GM23338 (cell line): Measurements from ENCODE around the gene TMEM161B. TPM values are rescaled to one million over a fixed set of nuclear protein-coding genes. Genes with fewer than 3 reads are reported as not detected.

Experiments
- ATAC-seq: fragments of 200-7000 bp; cut with Tn5 transposase; 3 replicates; pipeline ENCODE4 v1.9.1; 2020
- DNase-seq: peaks from one replicate; pipeline ENCODE4 v3.0.0-alpha.2; 2015; ENCODE audit warnings: low spot score
- H2AFZ ChIP-seq: fragments of 200-600 bp; sonication (generic); 2 replicates; pipeline ENCODE4 v1.8.0; 2016; ENCODE audit warnings: antibody characterized with exemption, mild to moderate bottlenecking, moderate library complexity
- H3F3A ChIP-seq: fragments of 200-600 bp; sonication (generic); replicated peaks from 2 replicates; pipeline ENCODE4 v1.8.0; 2017; ENCODE audit warnings: antibody characterized with exemption, mixed run types, low read depth
- H3K27ac ChIP-seq: fragments of 200-600 bp; sonication (generic); 2 replicates; pipeline ENCODE4 v1.6.1; 2016; ENCODE audit warnings: low read depth
- H3K27me3 ChIP-seq: fragments of 200-600 bp; sonication (generic); 2 replicates; pipeline ENCODE4 v1.8.0; 2016; ENCODE audit warnings: mild to moderate bottlenecking, mixed run types, moderate library complexity; ENCODE audit not compliant: insufficient read depth
- H3K36me3 ChIP-seq: fragments of 200-600 bp; sonication (generic); 2 replicates; pipeline ENCODE4 v1.8.0; 2016; ENCODE audit warnings: mild to moderate bottlenecking; ENCODE audit not compliant: insufficient read depth
- H3K4me1 ChIP-seq: fragments of 200-600 bp; sonication (generic); 2 replicates; pipeline ENCODE4 v1.8.0; 2016; ENCODE audit warnings: mild to moderate bottlenecking, moderate library complexity; ENCODE audit not compliant: insufficient read depth
- H3K4me2 ChIP-seq: fragments of 200-600 bp; sonication (generic); 2 replicates; pipeline ENCODE4 v1.7.1; 2017; ENCODE audit warnings: mixed run types
- H3K4me3 ChIP-seq: fragments of 200-600 bp; sonication (generic); 2 replicates; pipeline ENCODE4 v1.6.1; 2016; ENCODE audit warnings: mixed run types
- H3K79me2 ChIP-seq: fragments of 200-600 bp; sonication (generic); replicated peaks from 2 replicates; pipeline ENCODE4 v1.8.0; 2017; ENCODE audit warnings: mild to moderate bottlenecking; ENCODE audit not compliant: insufficient read depth
- H3K9me2 ChIP-seq: fragments of 200-600 bp; sonication (generic); 2 replicates; pipeline ENCODE4 v1.8.0; 2017; ENCODE audit not compliant: insufficient read depth
- H4K20me1 ChIP-seq: fragments of 200-600 bp; sonication (generic); replicated peaks from 2 replicates; pipeline ENCODE4 v1.8.0; 2017; ENCODE audit warnings: mild to moderate bottlenecking; ENCODE audit not compliant: insufficient read depth
- H3K27ac Mint-ChIP-seq: 2 replicates; pipeline ENCODE4 v1.8.0; 2020; ENCODE audit warnings: inconsistent platforms, mild to moderate bottlenecking, moderate library complexity, mixed read lengths
- H3K27me3 Mint-ChIP-seq: 3 replicates; pipeline ENCODE4 v1.8.0; 2022; ENCODE audit warnings: low read depth, mild to moderate bottlenecking, moderate library complexity, mixed read lengths, inconsistent platforms; ENCODE audit not compliant: insufficient read depth, poor library complexity
- H3K36me3 Mint-ChIP-seq: 3 replicates; pipeline ENCODE4 v1.8.0; 2021; ENCODE audit warnings: low read depth, mild to moderate bottlenecking, inconsistent platforms, moderate library complexity, mixed read lengths
- H3K4me1 Mint-ChIP-seq: 3 replicates; pipeline ENCODE4 v1.8.0; 2020; ENCODE audit warnings: mild to moderate bottlenecking, inconsistent platforms, mixed read lengths
- H3K4me3 Mint-ChIP-seq: 3 replicates; pipeline ENCODE4 v1.8.0; 2021; ENCODE audit warnings: moderate library complexity, mild to moderate bottlenecking, inconsistent platforms, mixed read lengths
- H3K9me3 Mint-ChIP-seq: 3 replicates; pipeline ENCODE4 v1.8.0; 2020; ENCODE audit warnings: moderate library complexity, mild to moderate bottlenecking, inconsistent platforms, mixed read lengths
- CREB1 ChIP-seq: fragments of 250-450 bp; sonication (Bioruptor Pico); IDR thresholded peaks from 2 replicates; pipeline ENCODE4 v1.5.0; 2020; ENCODE audit warnings: low read depth, mild to moderate bottlenecking, moderate library complexity
- CTCF ChIP-seq, 2 experiments: fragments of 200-600 bp in 1 of 2; sonication (generic) in 1 of 2; conservative IDR thresholded peaks; 2 replicates each; pipeline versions ENCODE4 v1.5.1 to v1.6.1; 2016 to 2017; ENCODE audit warnings: antibody characterized with exemption in 2 of 2, low read depth in 2 of 2, mild to moderate bottlenecking in 2 of 2, moderate library complexity in 1 of 2
- ETS1 ChIP-seq: IDR thresholded peaks from 2 replicates; pipeline ENCODE4 v1.6.1; 2016; ENCODE audit warnings: antibody characterized with exemption
- EZH2 ChIP-seq: fragments of 200-600 bp; sonication (generic); IDR thresholded peaks from one replicate; pipeline ENCODE4 v1.8.0; 2017; ENCODE audit warnings: antibody characterized with exemption, mild to moderate bottlenecking, low read depth; ENCODE audit not compliant: unreplicated experiment
- EZH2phosphoT487 ChIP-seq: fragments of 200-600 bp; sonication (generic); IDR thresholded peaks from one replicate; pipeline ENCODE4 v1.8.1; 2018; ENCODE audit warnings: antibody characterized with exemption; ENCODE audit not compliant: unreplicated experiment
- JUNB ChIP-seq: IDR thresholded peaks from one replicate; pipeline ENCODE4 v1.6.1; 2016; ENCODE audit warnings: antibody characterized with exemption; ENCODE audit not compliant: unreplicated experiment
- NANOG ChIP-seq: IDR thresholded peaks from 2 replicates; pipeline ENCODE4 v1.6.1; 2016; ENCODE audit warnings: antibody characterized with exemption, borderline replicate concordance
- POLR2AphosphoS5 ChIP-seq: IDR thresholded peaks from 2 replicates; pipeline ENCODE4 v1.6.1; 2016; ENCODE audit warnings: antibody characterized with exemption, low read depth
- STAT1 ChIP-seq: IDR thresholded peaks from one replicate; pipeline ENCODE4 v1.6.1; 2016; ENCODE audit warnings: antibody characterized with exemption; ENCODE audit not compliant: unreplicated experiment
- ZNF114 ChIP-seq: fragments of 250-450 bp; sonication (Bioruptor Pico); IDR thresholded peaks from 2 replicates; pipeline ENCODE4 v1.5.0; 2020; ENCODE audit warnings: mild to moderate bottlenecking, moderate library complexity
- ZNF331 ChIP-seq: fragments of 250-450 bp; sonication (Bioruptor Pico); IDR thresholded peaks from 2 replicates; pipeline ENCODE4 v1.5.0; 2020; ENCODE audit warnings: low read depth, mild to moderate bottlenecking, moderate library complexity
- polyA plus RNA-seq: library from polyadenylated mRNA; unstranded; fragments of >200 nt; fragmentation: Nextera tagmentation; extraction: Ambion mirVana; gene quantifications from 2 replicates; pipeline ENCODE4 v1.2.1, GENCODE V29; 2016
- total RNA-seq: library from RNA; depleted of rRNA; stranded (reverse); fragments of >200 nt; shearing (Covaris generic); gene quantifications from 2 replicates; pipeline ENCODE4 v1.2.3, GENCODE V29; 2014
- TF ChIP-seq, protein P1 (sequence below): fragments of 250-450 bp; sonication (Bioruptor Pico); IDR thresholded peaks from 2 replicates; pipeline ENCODE4 v1.5.0; 2020; ENCODE audit warnings: mild to moderate bottlenecking, moderate library complexity
- TF ChIP-seq, protein P2 (sequence below): IDR thresholded peaks from one replicate; pipeline ENCODE4 v1.6.1; 2018; ENCODE audit warnings: antibody characterized with exemption; ENCODE audit not compliant: unreplicated experiment

TMEM161B gene
- total and polyA plus RNA-seq, 2 experiments from 2014 or later = 11.9 to 25.5 TPM

DNA sequence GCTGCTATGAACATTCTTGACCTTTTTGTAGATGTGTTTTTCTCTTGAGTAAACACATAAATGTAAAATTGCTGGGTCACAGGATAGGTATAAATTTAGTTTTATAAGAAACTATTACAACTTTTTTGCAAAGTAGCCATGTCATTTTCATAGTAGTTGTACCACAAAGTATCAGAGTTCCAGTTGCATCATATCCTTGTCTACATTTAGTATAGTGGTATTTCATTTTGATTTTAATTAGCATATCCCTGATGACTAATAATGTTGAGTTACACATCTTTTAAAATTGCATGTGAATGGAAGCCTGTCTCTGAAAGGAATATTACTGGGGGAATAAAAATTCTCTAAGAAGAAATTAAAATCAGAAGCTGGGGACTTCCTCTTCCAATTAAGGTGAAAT is 85.4 kb downstream of the TMEM161B start:
- no peak for DNase-seq
- Histone ChIP-seq H3K4me3 (no peak overlapping the region), H3K27me3 (no peaks in the 10 kb centered on the region), H3K27ac (no peak overlapping the region), H3K36me3 (peaks cover 6% of the 10 kb centered on the region; the same call in 1 of the 2 replicates), H3K4me2 (no peak overlapping the region), H3F3A (no peaks in the 10 kb centered on the region), H2AFZ (no peak overlapping the region), H3K4me1 (no peaks in the 10 kb centered on the region), H4K20me1 (no peaks in the 10 kb centered on the region), H3K9me2 (no peaks in the 10 kb centered on the region), H3K79me2 (no peaks in the 10 kb centered on the region)
- Mint-ChIP-seq H3K27ac (no peak overlapping the region), H3K9me3 (peaks cover 11% of the 10 kb centered on the region), H3K4me1 (no peaks in the 10 kb centered on the region), H3K27me3 (no peaks in the 10 kb centered on the region), H3K36me3 (peaks cover 23% of the 10 kb centered on the region), H3K4me3 (no peak overlapping the region)
- no peak for ATAC-seq
- no peak for TF ChIP-seq STAT1
- TF ChIP-seq, protein P1, sequence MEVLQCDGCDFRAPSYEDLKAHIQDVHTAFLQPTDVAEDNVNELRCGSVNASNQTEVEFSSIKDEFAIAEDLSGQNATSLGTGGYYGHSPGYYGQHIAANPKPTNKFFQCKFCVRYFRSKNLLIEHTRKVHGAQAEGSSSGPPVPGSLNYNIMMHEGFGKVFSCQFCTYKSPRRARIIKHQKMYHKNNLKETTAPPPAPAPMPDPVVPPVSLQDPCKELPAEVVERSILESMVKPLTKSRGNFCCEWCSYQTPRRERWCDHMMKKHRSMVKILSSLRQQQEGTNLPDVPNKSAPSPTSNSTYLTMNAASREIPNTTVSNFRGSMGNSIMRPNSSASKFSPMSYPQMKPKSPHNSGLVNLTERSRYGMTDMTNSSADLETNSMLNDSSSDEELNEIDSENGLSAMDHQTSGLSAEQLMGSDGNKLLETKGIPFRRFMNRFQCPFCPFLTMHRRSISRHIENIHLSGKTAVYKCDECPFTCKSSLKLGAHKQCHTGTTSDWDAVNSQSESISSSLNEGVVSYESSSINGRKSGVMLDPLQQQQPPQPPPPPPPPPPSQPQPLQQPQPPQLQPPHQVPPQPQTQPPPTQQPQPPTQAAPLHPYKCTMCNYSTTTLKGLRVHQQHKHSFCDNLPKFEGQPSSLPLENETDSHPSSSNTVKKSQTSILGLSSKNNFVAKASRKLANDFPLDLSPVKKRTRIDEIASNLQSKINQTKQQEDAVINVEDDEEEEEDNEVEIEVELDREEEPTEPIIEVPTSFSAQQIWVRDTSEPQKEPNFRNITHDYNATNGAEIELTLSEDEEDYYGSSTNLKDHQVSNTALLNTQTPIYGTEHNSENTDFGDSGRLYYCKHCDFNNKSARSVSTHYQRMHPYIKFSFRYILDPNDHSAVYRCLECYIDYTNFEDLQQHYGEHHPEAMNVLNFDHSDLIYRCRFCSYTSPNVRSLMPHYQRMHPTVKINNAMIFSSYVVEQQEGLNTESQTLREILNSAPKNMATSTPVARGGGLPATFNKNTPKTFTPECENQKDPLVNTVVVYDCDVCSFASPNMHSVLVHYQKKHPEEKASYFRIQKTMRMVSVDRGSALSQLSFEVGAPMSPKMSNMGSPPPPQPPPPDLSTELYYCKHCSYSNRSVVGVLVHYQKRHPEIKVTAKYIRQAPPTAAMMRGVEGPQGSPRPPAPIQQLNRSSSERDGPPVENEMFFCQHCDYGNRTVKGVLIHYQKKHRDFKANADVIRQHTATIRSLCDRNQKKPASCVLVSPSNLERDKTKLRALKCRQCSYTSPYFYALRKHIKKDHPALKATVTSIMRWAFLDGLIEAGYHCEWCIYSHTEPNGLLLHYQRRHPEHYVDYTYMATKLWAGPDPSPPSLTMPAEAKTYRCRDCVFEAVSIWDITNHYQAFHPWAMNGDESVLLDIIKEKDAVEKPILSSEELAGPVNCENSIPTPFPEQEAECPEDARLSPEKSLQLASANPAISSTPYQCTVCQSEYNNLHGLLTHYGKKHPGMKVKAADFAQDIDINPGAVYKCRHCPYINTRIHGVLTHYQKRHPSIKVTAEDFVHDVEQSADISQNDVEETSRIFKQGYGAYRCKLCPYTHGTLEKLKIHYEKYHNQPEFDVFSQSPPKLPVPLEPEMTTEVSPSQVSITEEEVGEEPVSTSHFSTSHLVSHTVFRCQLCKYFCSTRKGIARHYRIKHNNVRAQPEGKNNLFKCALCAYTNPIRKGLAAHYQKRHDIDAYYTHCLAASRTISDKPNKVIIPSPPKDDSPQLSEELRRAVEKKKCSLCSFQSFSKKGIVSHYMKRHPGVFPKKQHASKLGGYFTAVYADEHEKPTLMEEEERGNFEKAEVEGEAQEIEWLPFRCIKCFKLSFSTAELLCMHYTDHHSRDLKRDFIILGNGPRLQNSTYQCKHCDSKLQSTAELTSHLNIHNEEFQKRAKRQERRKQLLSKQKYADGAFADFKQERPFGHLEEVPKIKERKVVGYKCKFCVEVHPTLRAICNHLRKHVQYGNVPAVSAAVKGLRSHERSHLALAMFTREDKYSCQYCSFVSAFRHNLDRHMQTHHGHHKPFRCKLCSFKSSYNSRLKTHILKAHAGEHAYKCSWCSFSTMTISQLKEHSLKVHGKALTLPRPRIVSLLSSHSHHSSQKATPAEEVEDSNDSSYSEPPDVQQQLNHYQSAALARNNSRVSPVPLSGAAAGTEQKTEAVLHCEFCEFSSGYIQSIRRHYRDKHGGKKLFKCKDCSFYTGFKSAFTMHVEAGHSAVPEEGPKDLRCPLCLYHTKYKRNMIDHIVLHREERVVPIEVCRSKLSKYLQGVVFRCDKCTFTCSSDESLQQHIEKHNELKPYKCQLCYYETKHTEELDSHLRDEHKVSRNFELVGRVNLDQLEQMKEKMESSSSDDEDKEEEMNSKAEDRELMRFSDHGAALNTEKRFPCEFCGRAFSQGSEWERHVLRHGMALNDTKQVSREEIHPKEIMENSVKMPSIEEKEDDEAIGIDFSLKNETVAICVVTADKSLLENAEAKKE (CRISPR knock-in tag) = no peak
- no peak for TF ChIP-seq NANOG
- TF ChIP-seq ETS1 = no peak
- TF ChIP-seq, protein P2, sequence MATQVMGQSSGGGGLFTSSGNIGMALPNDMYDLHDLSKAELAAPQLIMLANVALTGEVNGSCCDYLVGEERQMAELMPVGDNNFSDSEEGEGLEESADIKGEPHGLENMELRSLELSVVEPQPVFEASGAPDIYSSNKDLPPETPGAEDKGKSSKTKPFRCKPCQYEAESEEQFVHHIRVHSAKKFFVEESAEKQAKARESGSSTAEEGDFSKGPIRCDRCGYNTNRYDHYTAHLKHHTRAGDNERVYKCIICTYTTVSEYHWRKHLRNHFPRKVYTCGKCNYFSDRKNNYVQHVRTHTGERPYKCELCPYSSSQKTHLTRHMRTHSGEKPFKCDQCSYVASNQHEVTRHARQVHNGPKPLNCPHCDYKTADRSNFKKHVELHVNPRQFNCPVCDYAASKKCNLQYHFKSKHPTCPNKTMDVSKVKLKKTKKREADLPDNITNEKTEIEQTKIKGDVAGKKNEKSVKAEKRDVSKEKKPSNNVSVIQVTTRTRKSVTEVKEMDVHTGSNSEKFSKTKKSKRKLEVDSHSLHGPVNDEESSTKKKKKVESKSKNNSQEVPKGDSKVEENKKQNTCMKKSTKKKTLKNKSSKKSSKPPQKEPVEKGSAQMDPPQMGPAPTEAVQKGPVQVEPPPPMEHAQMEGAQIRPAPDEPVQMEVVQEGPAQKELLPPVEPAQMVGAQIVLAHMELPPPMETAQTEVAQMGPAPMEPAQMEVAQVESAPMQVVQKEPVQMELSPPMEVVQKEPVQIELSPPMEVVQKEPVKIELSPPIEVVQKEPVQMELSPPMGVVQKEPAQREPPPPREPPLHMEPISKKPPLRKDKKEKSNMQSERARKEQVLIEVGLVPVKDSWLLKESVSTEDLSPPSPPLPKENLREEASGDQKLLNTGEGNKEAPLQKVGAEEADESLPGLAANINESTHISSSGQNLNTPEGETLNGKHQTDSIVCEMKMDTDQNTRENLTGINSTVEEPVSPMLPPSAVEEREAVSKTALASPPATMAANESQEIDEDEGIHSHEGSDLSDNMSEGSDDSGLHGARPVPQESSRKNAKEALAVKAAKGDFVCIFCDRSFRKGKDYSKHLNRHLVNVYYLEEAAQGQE = no peak
- TF ChIP-seq POLR2AphosphoS5 = no peak
- no peak for TF ChIP-seq EZH2phosphoT487
- no peak for TF ChIP-seq ZNF331 (CRISPR knock-in tag)
- no peak for TF ChIP-seq ZNF114
- TF ChIP-seq JUNB = no peak
- no peak for TF ChIP-seq CREB1 (CRISPR knock-in tag)
- TF ChIP-seq EZH2 = no peak
- no peak for TF ChIP-seq CTCF (conservative IDR thresholded peaks at IDR 0.05; ENCODE audit: low read depth in 2 of 2)
